ENCODE results near the gene COMMD1.

GRCh38 chr2:62071126-62071598 lies 165.7 kb downstream of the COMMD1 start:
- TF ChIP-seq REST (IDR thresholded peaks at IDR 0.05; ENCODE audit: insufficient read depth in 1 of 2, low read depth in 2 of 2, low read length in 2 of 2) (no peak), SIN3A (IDR thresholded peaks at IDR 0.05; ENCODE audit: borderline replicate concordance, insufficient read depth, low read length) (no peak), POLR2AphosphoS5 (IDR thresholded peaks at IDR 0.05; ENCODE audit: low read depth, low read length) (no peak), TAF1 (IDR thresholded peaks at IDR 0.05; ENCODE audit: borderline replicate concordance, insufficient read depth, low read length) (no peak)
